Measurements from ENCODE around the gene PI4K2A. TPM values are rescaled to one million over a fixed set of nuclear protein-coding genes. Genes with fewer than 3 reads are reported as not detected.
A peak's percentile ranks its signal among the peaks of the same experiment; 100 is the strongest.

Gene PI4K2A
- total and polyA plus RNA-seq, 2 of the 13 experiments (the other 11 are each of a cell fraction or from before 2014, with no cell fraction given): 10.9 to 14.3 TPM

- TF ChIP-seq CBX2 (IDR thresholded peaks at IDR 0.05; ENCODE audit: low read depth, low read length) (no peak), CBX2 (CRISPR knock-in tag; IDR thresholded peaks at IDR 0.05; ENCODE audit: low read depth) (no peak), REXO4 (CRISPR knock-in tag; IDR thresholded peaks at IDR 0.05; ENCODE audit: borderline replicate concordance) (no peak), ATF7-NPFF (CRISPR knock-in tag; IDR thresholded peaks at IDR 0.05; ENCODE audit: low read depth) (peak; percentile 31; the same call in 1 of the 2 replicates), KAT7 (CRISPR knock-in tag; IDR thresholded peaks at IDR 0.05; ENCODE audit: borderline replicate concordance) (peak; percentile 78; the same call in 1 of the 2 replicates), NFYB (CRISPR knock-in tag; IDR thresholded peaks at IDR 0.05) (peak; percentile 96), RBFOX2 (IDR thresholded peaks at IDR 0.05; ENCODE audit: low read depth, low read length) (peak; percentile 73), THAP11 (CRISPR knock-in tag; IDR thresholded peaks at IDR 0.05) (peak; percentile 87), ZNF292 (CRISPR knock-in tag; IDR thresholded peaks at IDR 0.05; ENCODE audit: borderline replicate concordance, low read depth) (peak; percentile 79), ZNF724P (CRISPR knock-in tag; IDR thresholded peaks at IDR 0.05; ENCODE audit: borderline replicate concordance) (0 out of 2 replicates have a peak, but pooled peaks have one; percentile 52), HMG20B (CRISPR knock-in tag; conservative IDR thresholded peaks at IDR 0.05) (no peak), POLR2A (IDR thresholded peaks at IDR 0.05; ENCODE audit: insufficient read depth in 1 of 2, low read depth in 2 of 2, low read length in 2 of 2) (peak; percentile 17 to 46; a peak in 1 of 4 replicates), MED13 (CRISPR knock-in tag; IDR thresholded peaks at IDR 0.05) (no peak), ZBTB49 (CRISPR knock-in tag; IDR thresholded peaks at IDR 0.05; ENCODE audit: borderline replicate concordance) (no peak), MXI1 (IDR thresholded peaks at IDR 0.05; ENCODE audit: borderline replicate concordance, low read depth, low read length) (peak; percentile 92; the same call in 1 of the 3 replicates), RNF2 (conservative IDR thresholded peaks at IDR 0.05; ENCODE audit: low read depth) (no peak), ZNF569 (CRISPR knock-in tag; IDR thresholded peaks at IDR 0.05; ENCODE audit: borderline replicate concordance) (no peak), HOXA3 (CRISPR knock-in tag; IDR thresholded peaks at IDR 0.05) (peak; percentile 100), ZNF772 (CRISPR knock-in tag; IDR thresholded peaks at IDR 0.05) (peak; percentile 64; the same call in 1 of the 2 replicates), SRSF1 (optimal IDR thresholded peaks at IDR 0.05; ENCODE audit: low read depth, low read length) (peak; percentile 54), MZF1 (CRISPR knock-in tag; IDR thresholded peaks at IDR 0.05; ENCODE audit: borderline replicate concordance) (no peak), SRY (CRISPR knock-in tag; IDR thresholded peaks at IDR 0.05) (0 out of 2 replicates have a peak, but pooled peaks have one; percentile 29), GMEB1 (CRISPR knock-in tag; IDR thresholded peaks at IDR 0.05; ENCODE audit: borderline replicate concordance) (peak; percentile 47; the same call in 1 of the 2 replicates), TFDP2 (CRISPR knock-in tag; IDR thresholded peaks at IDR 0.05) (peak; percentile 20; the same call in 1 of the 2 replicates)
Observed at GRCh38 chr10:97632949-97633884, 7.3 kb upstream of the PI4K2A start, which contains the start of gene MORN4 (continued).
